HG03108 (cell line): ENCODE data around the gene ELOB.
"Not testable (repeated sequence)": the region's sequence is repeated elsewhere in the genome, so short reads cannot be mapped to it uniquely, and the experiment has no call there.

Experiments
- ATAC-seq: cut with Tn5 transposase; IDR thresholded peaks from one replicate; pipeline ENCODE4 v1.9.1; 2021; ENCODE audit warnings: moderate library complexity; ENCODE audit not compliant: unreplicated experiment

Gene ELOB

DNA sequence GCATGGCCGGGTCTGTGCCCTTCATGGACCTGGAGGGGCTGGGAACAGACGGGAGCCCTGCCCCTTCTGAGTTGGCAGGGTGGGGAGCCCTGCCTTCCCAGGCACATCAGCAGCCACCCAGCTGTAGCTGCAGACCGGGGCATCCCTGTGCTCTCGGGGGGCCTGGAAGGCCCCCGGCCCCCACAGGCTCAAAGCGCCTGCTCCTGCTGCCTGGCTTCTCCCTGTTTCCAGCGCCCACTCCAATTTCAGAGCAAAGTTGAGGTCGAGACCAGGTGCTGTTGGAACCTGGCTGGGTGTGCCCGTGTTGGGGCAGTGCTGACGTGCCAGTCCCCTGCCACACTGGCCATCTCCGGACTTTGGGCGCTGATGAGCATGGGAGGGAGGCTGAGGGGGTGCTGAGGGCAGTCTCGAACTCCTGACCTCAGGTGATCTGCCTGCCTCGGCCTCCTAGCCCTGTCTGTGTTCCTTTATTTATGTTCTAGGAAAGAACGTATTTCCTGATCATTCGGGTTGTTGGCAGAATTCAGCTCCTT, 52.2 kb downstream of the ELOB start:
- no peak for ATAC-seq

DNA sequence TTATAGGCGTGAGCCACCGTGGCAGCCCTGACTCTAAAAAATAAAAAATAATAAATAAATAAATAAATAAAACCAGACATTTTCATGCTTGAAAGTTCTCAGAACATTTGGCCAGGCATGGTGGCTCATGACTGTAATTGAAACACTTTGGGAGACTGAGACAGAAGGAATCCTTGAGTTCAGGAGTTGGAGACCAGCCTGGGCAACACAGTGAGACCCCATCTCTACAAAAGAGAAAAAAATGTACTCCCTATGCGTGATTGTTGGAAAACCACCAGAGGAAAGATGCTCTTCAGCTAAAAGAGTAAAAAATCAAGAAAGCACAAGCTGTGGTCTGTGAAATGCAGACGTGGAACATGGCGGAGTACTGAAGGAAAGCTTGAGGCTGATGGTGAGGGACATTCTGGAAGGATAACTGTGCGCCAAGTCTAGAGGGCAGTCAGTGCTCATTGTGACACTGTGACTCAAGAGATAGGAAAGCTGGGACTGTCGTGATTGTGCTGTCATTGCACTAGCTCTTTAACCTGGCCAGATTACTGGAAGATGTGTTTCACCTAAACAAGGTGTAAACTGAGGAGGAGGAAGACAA, 52.9 kb downstream of the ELOB start:
- ATAC-seq: no peak

DNA sequence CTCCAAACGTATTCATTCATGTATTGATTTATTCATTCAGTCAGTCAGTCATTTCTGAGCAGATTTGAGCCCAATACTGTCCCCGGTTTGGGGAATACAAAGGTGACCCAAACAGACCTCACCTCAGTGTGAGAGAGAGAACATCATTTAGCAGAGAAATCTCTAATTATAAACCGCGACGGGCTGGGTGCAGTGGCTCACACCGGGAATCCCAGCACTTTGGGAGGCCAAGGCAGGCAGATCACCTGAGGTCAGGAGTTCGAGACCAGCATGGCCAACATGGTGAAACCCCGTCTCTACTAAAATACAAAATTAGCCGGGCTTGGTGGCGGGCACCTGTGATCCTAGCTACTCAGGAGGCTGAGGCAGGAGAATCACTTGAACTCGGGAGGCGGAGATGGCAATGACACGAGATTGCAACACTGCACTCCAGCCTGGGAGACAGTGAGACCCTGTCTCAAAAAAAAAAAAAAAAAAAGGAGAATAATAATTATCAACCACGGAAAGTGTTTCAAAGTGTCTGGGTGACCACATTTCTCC, 55.4 kb downstream of the ELOB start:
- not testable (repeated sequence) for ATAC-seq
